Neural cell (in vitro differentiated cells): ENCODE data around the gene TROAP. TPM values are rescaled to one million over a fixed set of nuclear protein-coding genes. Genes with fewer than 3 reads are reported as not detected.

Source experiments
- H2AFZ ChIP-seq: fragments of 200-600, 300-800 bp; sonication (generic), shearing (Covaris generic); 2 replicates; pipeline ENCODE4 v1.6.0; 2014; ENCODE audit warnings: low read depth, mild to moderate bottlenecking, antibody characterized with exemption, low read length, moderate library complexity
- H3F3A ChIP-seq: fragments of 200-600 bp; shearing (Covaris generic); 2 replicates; pipeline ENCODE4 v1.6.1; 2016; ENCODE audit warnings: mild to moderate bottlenecking, moderate library complexity, mixed read lengths, antibody characterized with exemption, low read length; ENCODE audit not compliant: insufficient read depth, poor library complexity, severe bottlenecking
- H3K27ac ChIP-seq: fragments of 200-600, 300-800 bp; sonication (generic), shearing (Covaris generic); 2 replicates; pipeline ENCODE4 v1.5.1; 2014; ENCODE audit warnings: mild to moderate bottlenecking, low read length, moderate library complexity
- H3K27me3 ChIP-seq: fragments of 300-800, 200-600 bp; sonication (generic), shearing (Covaris generic); 2 replicates; pipeline ENCODE4 v1.6.0; 2014; ENCODE audit warnings: mild to moderate bottlenecking, low read depth, low read length, moderate library complexity; ENCODE audit not compliant: insufficient read depth
- H3K36me3 ChIP-seq: fragments of 300-800, 200-600 bp; sonication (generic), shearing (Covaris generic); 2 replicates; pipeline ENCODE4 v1.5.1; 2014; ENCODE audit warnings: mild to moderate bottlenecking, antibody characterized with exemption, low read length, moderate library complexity; ENCODE audit not compliant: insufficient read depth
- H3K4me2 ChIP-seq: fragments of 300-800, 200-600 bp; sonication (generic), shearing (Covaris generic); 2 replicates; pipeline ENCODE4 v1.6.0; 2014; ENCODE audit warnings: mild to moderate bottlenecking, low read length
- H3K4me3 ChIP-seq: fragments of 300-800, 200-600 bp; sonication (generic), shearing (Covaris generic); 2 replicates; pipeline ENCODE4 v1.5.1; 2014; ENCODE audit warnings: mild to moderate bottlenecking, low read length, moderate library complexity
- H3K79me2 ChIP-seq: fragments of 200-600 bp; shearing (Covaris generic); replicated peaks from 2 replicates; pipeline ENCODE4 v1.6.0; 2014; ENCODE audit warnings: mild to moderate bottlenecking, low read length, moderate library complexity; ENCODE audit not compliant: insufficient read depth
- H3K9ac ChIP-seq: fragments of 300-800, 200-600 bp; sonication (generic), shearing (Covaris generic); 2 replicates; pipeline ENCODE4 v1.6.1; 2016; ENCODE audit warnings: mild to moderate bottlenecking, low read length, mixed read lengths
- H3K9me2 ChIP-seq: fragments of 200-600 bp; shearing (Covaris generic); 2 replicates; pipeline ENCODE4 v1.6.1; 2016; ENCODE audit warnings: mild to moderate bottlenecking, low read length, mixed read lengths; ENCODE audit not compliant: insufficient read depth
- H3K9me3 ChIP-seq: fragments of 200-600, 300-800 bp; sonication (generic), shearing (Covaris generic); 2 replicates; pipeline ENCODE4 v1.6.1; 2016; ENCODE audit warnings: mild to moderate bottlenecking, mixed run types, low read length, moderate library complexity, mixed read lengths
- H4K20me1 ChIP-seq: fragments of 200-600 bp; shearing (Covaris generic); 2 replicates; pipeline ENCODE4 v1.6.1; 2016; ENCODE audit warnings: mild to moderate bottlenecking, mixed run types; ENCODE audit not compliant: insufficient read depth
- EP300 ChIP-seq: fragments of 450-650 bp; conservative IDR thresholded peaks from 2 replicates; pipeline ENCODE4 v1.6.1; 2014; ENCODE audit warnings: antibody characterized with exemption, mild to moderate bottlenecking, moderate library complexity; ENCODE audit not compliant: poor library complexity, severe bottlenecking
- EZH2 ChIP-seq: fragments of 200-600, 300-800 bp; shearing (Covaris generic), sonication (generic); IDR thresholded peaks from 2 replicates; pipeline ENCODE4 v1.6.1; 2014; ENCODE audit warnings: antibody characterized with exemption, low read length, borderline replicate concordance, mild to moderate bottlenecking; ENCODE audit not compliant: insufficient read depth, poor library complexity, severe bottlenecking
- MXI1 ChIP-seq: fragments of 450-650 bp; conservative IDR thresholded peaks from 2 replicates; pipeline ENCODE4 v1.6.1; 2014; ENCODE audit warnings: antibody characterized with exemption, mild to moderate bottlenecking; ENCODE audit not compliant: poor library complexity, severe bottlenecking
- POLR2AphosphoS5 ChIP-seq: IDR thresholded peaks from 2 replicates; pipeline ENCODE4 v1.6.1; 2012
- RAD21 ChIP-seq: fragments of 450-650 bp; conservative IDR thresholded peaks from 2 replicates; pipeline ENCODE4 v1.6.1; 2014; ENCODE audit warnings: antibody characterized with exemption, mild to moderate bottlenecking, moderate library complexity
- SMC3 ChIP-seq: fragments of 450-650 bp; conservative IDR thresholded peaks from 2 replicates; pipeline ENCODE4 v1.6.1; 2014; ENCODE audit warnings: antibody characterized with exemption, mild to moderate bottlenecking, moderate library complexity; ENCODE audit not compliant: poor library complexity
- TAF1 ChIP-seq: IDR thresholded peaks from 2 replicates; pipeline ENCODE4 v1.6.1; 2012; ENCODE audit warnings: low read depth
- polyA plus RNA-seq: library from polyadenylated mRNA; depleted of rRNA; stranded (reverse); fragments of >200 nt; gene quantifications from 2 replicates; pipeline ENCODE4 v1.2.3, GENCODE V29; 2014
- TF ChIP-seq, protein P1 (sequence below): fragments of 450-650 bp; IDR thresholded peaks from 2 replicates; pipeline ENCODE4 v1.5.1; 2014; ENCODE audit warnings: antibody characterized with exemption, mild to moderate bottlenecking, moderate library complexity; ENCODE audit not compliant: poor library complexity, severe bottlenecking
- TF ChIP-seq, protein P2 (sequence below): IDR thresholded peaks from 2 replicates; pipeline ENCODE4 v1.6.1; 2012; ENCODE audit warnings: borderline replicate concordance

Gene TROAP
- polyA plus RNA-seq, 1 donor from 2014 or later, result 1.3 TPM

DNA sequence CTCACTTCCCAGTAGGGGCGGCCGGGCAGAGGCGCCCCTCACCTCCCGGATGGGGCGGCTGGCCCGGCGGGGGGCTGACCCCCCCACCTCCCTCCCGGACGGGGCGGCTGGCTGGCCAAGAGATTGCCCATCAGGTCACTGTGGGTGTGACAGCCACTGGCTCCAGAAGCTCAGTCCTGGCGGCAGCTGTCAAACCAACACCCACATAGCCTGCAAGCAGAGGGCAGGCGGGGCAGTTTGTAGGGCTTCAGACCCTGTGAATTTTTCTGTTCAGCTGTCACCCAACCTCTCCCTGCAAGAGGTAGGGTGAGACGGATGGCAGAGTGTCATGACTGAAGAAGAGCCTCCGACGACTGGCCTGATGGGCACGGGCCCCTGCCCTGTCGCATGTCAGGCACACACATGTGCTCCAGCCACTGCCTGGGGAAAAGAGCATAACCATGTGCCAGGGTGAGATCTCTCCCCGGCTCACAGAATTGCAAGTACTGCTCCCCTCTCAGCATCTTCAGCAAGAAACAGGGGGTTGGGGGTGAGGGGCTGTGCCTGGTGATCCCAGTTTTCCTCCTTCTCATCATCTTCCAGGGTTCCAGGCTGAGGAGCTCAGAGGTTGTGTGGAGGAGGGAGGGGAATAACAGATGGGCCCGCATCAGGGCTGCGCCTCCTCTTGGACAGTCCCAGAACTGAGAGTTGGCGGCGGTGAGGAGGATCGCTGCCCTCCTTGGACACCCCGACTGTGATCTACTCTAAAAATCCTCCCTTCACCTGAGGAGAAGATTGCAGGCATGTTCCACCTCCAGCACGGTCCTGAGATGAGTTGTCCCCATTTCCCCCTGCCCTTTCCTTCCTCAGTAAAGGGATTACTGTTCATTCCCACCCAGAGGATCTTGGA lies 39.3 kb upstream of the TROAP start:
- no peaks in the 10 kb centered on the region for H4K20me1 ChIP-seq
- H3K4me2 ChIP-seq, result no peak overlapping the region
- H3K9me3 ChIP-seq, result no peaks in the 10 kb centered on the region
- no peak overlapping the region for H3K4me3 ChIP-seq
- no peaks in the 10 kb centered on the region for H3K79me2 ChIP-seq
- H3K36me3 ChIP-seq, result no peaks in the 10 kb centered on the region
- TF ChIP-seq POLR2AphosphoS5 (no peak), SMC3 (no peak), MXI1 (no peak), EP300 (no peak), EZH2 (no peak), RAD21 (no peak)
- TF ChIP-seq, protein P1, sequence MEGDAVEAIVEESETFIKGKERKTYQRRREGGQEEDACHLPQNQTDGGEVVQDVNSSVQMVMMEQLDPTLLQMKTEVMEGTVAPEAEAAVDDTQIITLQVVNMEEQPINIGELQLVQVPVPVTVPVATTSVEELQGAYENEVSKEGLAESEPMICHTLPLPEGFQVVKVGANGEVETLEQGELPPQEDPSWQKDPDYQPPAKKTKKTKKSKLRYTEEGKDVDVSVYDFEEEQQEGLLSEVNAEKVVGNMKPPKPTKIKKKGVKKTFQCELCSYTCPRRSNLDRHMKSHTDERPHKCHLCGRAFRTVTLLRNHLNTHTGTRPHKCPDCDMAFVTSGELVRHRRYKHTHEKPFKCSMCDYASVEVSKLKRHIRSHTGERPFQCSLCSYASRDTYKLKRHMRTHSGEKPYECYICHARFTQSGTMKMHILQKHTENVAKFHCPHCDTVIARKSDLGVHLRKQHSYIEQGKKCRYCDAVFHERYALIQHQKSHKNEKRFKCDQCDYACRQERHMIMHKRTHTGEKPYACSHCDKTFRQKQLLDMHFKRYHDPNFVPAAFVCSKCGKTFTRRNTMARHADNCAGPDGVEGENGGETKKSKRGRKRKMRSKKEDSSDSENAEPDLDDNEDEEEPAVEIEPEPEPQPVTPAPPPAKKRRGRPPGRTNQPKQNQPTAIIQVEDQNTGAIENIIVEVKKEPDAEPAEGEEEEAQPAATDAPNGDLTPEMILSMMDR, result no peak
- TF ChIP-seq, protein P2, sequence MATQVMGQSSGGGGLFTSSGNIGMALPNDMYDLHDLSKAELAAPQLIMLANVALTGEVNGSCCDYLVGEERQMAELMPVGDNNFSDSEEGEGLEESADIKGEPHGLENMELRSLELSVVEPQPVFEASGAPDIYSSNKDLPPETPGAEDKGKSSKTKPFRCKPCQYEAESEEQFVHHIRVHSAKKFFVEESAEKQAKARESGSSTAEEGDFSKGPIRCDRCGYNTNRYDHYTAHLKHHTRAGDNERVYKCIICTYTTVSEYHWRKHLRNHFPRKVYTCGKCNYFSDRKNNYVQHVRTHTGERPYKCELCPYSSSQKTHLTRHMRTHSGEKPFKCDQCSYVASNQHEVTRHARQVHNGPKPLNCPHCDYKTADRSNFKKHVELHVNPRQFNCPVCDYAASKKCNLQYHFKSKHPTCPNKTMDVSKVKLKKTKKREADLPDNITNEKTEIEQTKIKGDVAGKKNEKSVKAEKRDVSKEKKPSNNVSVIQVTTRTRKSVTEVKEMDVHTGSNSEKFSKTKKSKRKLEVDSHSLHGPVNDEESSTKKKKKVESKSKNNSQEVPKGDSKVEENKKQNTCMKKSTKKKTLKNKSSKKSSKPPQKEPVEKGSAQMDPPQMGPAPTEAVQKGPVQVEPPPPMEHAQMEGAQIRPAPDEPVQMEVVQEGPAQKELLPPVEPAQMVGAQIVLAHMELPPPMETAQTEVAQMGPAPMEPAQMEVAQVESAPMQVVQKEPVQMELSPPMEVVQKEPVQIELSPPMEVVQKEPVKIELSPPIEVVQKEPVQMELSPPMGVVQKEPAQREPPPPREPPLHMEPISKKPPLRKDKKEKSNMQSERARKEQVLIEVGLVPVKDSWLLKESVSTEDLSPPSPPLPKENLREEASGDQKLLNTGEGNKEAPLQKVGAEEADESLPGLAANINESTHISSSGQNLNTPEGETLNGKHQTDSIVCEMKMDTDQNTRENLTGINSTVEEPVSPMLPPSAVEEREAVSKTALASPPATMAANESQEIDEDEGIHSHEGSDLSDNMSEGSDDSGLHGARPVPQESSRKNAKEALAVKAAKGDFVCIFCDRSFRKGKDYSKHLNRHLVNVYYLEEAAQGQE, result no peak
- no peaks in the 10 kb centered on the region for H3K27me3 ChIP-seq
- H3K9me2 ChIP-seq, result no peaks in the 10 kb centered on the region
- no peaks in the 10 kb centered on the region for H3F3A ChIP-seq
- no peak overlapping the region for H3K9ac ChIP-seq
- H2AFZ ChIP-seq, result no peak overlapping the region
- no peak overlapping the region for H3K27ac ChIP-seq

DNA sequence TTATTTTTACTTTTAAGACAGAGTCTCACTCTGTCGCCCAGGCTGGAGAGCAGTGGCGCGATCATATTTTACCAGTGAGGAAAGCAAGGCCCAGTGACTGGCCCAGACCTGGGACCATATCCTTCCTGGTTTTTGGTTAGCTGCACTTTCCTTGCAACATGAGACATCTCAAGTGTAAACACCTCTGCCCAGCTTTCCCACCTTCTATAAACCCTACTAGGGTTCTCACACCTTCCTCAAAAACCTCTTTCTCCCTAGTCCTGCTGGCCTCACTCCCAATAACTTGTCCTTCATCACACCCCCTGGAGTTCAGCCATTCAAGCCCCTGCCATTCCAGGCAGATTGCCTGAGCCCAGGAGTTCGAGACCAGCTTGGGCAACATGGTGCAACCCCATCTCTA lies 38.4 kb upstream of the TROAP start:
- no peaks in the 10 kb centered on the region for H3K36me3 ChIP-seq
- TF ChIP-seq POLR2AphosphoS5 (no peak), SMC3 (no peak), EZH2 (no peak), MXI1 (no peak), TAF1 (no peak), RAD21 (no peak), EP300 (no peak)
- TF ChIP-seq, protein P1, result no peak
- TF ChIP-seq, protein P2, result no peak
- H2AFZ ChIP-seq, result no peak overlapping the region
- H3K27ac ChIP-seq, result no peak overlapping the region
- no peaks in the 10 kb centered on the region for H4K20me1 ChIP-seq
- no peak overlapping the region for H3K4me3 ChIP-seq
- no peaks in the 10 kb centered on the region for H3F3A ChIP-seq
- no peaks in the 10 kb centered on the region for H3K27me3 ChIP-seq
- no peak overlapping the region for H3K9ac ChIP-seq
- no peaks in the 10 kb centered on the region for H3K9me2 ChIP-seq
- no peaks in the 10 kb centered on the region for H3K79me2 ChIP-seq
- H3K4me2 ChIP-seq, result no peak overlapping the region
- no peaks in the 10 kb centered on the region for H3K9me3 ChIP-seq
